Measurements from ENCODE around the gene TECPR2.

Gene TECPR2

DNA sequence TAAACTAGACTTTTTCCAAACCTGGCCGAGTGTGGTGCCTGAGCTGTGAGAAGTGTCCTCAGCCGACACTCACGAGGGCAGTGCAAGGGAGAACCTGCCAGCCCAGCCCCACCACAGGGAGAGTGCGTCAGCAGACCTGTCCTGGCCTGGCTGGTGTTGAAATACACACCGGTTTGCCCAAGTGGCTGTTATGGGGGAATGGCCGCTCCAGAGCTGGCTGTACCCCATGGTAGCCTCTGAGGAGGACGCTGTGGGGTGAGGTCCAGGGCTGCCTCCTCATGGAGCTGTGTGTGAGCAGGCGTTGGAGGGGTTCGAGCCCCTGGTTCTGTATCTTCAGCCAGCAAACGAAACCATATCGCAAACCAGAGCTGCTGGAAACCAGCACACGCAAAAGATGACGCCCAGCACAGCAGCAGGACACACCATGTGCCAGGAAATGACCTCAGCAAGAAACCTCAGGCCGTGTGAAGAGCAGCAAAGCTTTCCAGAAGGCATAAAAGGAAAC lies 137.5 kb downstream of the TECPR2 start:
- DNase-seq = no peak

- DNase-seq = no peak
Measured at GRCh38 chr14:102500713-102501112, 138.0 kb downstream of the TECPR2 start.

DNA sequence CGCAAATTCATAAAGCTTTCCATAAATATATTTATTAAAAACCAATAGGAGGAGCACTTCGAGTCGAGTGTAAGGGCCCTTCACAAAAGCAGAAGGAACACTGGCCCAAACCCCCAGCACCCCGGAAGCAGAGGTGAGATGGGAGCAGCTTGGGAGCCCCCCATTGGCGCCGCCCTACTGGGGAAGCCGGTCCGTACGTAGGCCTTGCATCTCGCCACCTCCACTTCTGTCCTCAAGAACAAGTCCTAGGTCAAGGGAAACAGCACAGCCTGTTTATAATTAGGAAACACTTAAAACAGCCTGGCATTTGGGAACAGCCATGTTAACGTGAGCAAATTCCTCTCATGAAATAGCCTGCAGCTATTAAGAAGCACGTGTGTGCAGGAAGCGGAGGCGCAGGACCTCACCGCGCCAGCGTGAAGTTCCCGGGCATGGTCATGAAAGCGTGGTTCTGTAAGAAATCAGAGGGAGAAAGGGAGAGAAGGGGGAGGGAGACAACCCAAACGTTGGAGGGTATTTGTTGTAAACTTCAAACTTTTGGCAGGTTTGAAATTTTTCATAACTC lies 139.1 kb downstream of the TECPR2 start:
- no peak for DNase-seq

DNA sequence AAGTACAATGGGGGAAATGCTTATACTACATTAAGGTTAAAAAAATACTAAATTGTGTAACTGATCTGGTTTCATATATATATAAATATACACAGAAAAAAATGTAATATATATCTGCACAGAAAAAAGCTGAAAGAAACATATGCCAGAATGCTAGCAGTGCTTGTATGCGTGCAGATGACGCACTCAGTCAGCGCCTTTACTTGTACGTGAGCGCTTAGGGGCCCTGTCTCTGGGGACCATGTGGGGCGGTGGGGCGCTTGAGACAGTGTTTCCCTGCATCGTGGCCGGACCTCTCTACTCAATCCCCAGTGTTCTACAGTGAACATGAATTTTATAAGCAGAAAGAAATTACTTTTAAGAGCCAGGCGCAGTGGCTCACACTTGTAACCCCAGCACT lies 139.8 kb downstream of the TECPR2 start:
- DNase-seq = no peak

DNA sequence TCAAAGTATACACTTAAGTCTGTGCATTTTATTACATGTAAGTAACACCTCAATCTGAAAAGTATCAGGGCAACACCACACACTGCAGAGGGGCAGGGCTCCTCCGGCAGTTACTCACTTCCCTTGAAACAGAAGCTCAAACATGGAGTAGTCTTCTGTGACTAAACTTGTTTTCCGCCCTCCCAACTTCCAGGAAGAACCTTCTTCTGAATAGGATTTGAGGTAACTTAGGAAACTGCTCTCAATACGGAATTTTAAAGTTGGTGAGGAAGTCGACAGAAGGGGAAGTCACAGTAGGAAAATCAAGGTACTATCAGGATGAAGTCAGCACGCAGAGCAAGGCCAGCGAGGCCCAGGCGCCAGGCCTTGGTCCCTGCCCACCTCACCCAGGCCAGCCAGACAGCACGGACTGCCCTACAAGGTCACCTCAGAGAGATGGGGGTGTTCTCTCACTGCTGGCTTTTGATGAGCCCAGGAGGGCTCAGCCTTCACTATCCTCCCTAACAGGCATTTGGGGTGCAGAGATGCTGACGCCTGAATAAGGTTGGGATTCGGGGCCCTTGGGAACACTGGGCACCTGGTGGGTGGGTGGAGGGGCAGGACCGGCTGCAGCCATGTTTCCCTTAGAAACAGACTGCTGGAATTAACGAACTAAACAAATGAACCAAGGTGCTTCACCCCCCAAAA lies 141.0 kb downstream of the TECPR2 start:
- no peak for DNase-seq

- DNase-seq = no peak
Measured at GRCh38 chr14:102504328-102504999, 141.7 kb downstream of the TECPR2 start.

GRCh38 chr14:102505000-102505619 lies 142.4 kb downstream of the TECPR2 start:
- DNase-seq = no peak

DNA sequence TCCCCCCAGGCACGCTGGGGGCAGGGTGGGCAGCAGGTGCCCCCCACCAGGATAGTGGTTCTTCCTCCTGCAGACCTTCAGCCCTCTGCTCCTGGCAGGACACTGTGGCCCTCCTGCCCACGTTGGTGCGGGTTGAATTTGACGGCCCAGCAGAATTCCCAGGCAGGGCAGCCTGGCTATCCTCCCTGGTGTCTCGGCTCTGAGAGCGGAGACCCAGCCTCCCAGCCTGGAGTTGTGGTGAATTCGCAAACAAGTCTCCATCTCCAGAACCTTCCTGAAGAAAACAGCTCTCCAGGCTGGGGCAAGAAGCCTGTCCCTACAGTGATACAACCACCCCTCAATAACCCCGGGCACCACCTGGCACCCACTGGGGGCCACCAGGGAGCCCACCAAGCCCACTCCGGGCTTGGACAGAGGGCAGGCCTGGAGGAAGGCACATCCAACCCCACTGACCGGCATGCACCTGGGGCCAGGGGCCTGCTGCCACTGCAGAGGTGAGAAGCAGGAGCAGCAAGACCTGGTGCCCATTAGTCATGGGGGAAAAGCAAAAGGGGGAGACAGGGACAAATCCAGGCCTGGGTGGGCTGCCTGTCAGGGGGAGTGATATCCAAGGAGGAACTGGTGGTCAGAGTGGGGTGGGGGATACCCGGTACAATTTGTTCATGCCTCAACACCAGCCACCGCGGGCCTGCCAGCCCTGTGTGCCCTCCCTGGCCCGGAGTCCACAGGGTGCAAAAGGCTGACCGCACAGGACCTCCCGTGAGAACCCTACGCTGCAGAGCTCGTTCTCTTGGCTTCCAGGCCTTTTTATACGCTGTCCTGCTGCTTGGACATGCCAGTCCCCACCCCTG lies 143.3 kb downstream of the TECPR2 start:
- DNase-seq = no peak

DNA sequence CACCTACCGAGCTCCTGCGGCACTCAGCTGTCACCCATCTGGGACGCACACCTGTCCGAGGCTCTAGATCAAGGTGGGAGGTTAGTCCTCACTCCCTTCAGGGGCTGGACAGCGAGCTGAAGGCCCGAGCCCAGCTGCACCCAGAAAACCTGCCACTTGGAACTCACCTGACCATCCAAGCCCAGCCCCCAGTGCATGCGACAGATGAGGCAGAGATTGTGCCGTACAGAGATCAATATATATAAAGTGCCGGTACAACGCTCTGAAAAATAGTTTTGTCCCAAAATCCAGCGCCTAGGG lies 143.8 kb downstream of the TECPR2 start:
- no peak for DNase-seq

- DNase-seq = no peak
Measured at GRCh38 chr14:102507081-102507856, 144.5 kb downstream of the TECPR2 start.

DNA sequence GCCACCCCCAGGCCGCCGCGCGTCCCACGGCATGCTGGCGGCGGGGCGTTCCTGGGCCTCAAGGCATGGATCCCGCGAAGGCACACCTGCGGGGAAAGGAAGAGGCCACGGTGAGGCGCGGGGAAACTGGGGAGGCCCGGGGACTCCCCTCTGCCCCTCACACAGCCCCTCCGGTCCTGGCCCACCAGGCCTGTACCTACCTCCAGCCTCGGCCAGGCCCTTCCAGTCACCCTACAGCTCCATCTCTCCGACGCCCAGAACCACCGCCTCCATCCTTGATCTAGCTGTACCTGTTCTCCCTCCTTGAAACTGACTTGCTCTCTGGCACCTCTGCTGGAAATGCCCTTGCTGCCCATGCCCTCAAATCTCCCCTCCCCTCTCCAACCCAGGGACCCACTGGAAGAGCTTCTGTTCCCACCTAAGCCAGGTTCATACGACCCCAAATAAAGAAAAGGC lies 145.1 kb downstream of the TECPR2 start:
- no peak for DNase-seq

GRCh38 chr14:102508410-102508773 lies 145.7 kb downstream of the TECPR2 start:
- no peak for DNase-seq

- no peak for DNase-seq
Measured at GRCh38 chr14:102508774-102509745, 146.3 kb downstream of the TECPR2 start.

GRCh38 chr14:102509746-102510615 lies 147.2 kb downstream of the TECPR2 start, which contains the start of gene ANKRD9:
TSS of gene ANKRD9 (minus strand) at chr14:102509776. CDS start at chr14:102507889, 1,887 bp downstream.
- DNase-seq = peak; percentile 71

DNA sequence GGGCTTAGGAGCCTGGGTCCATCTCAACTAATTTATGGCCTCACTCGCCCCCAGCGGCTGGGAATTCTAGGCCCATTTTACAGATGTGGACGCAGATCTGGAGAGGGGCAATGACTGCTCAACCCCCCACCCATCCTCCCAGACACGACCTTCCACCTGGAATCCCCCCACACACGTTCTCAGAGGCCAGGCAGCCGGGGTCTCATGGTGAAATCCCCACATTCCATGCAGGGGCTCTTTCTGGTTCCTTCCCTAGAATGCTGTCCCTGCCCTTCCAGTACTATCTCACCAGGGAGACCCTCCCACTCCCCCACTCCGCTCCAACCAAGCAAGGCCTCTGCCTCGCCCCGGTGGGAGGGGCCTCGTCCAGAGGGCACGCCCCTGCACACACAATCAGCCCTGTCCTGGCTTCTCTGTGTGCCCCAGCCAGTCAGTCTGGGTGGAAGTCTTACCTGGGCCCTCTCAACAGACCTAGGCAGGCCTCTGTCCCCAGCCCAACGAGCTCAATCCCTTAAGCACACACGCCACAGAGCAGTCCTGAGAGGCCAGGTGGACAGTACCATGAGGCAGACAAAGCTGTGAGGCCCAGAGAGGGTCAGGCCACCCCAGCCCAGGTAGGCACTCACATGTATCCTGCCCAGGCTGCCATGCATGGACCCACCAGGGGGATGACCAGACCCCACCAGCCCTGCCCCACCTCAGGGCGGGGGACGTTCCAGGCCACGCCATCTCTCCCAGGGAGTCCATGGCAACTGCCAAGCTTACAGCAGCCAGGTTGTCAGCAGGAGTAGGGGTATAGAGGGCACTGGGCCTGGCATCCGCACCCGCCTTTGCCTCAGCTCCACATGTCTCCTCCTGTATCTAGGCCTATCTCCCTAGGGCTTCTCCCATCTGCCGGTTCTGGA lies 148.1 kb downstream of the TECPR2 start:
- DNase-seq = no peak

GRCh38 chr14:102511538-102511937 lies 148.8 kb downstream of the TECPR2 start:
- no peak for DNase-seq

DNA sequence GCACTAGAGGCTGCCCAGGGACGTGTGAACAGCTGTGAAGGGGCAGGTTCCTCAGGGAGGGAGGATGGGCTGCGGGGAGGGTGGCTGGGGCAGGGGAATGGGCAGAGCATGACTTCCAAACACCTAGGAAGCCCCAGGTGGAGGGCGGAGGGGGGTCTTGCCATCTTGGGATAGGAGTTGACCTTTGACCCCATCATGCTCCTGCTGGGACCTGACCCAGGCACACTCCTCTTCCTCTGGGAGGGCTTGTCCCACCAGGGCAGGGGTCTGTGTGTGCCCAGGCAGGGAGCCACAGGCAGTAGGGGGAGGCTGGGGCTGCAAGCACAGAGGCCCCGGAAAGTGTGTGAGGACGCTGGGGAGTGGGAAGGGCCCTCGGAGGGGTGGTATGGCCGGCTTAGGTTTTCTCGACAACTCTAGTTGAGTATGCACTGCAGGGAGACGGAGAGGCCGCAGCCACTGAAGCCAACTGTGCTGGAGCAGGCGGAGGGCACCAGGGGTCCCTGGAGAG lies 150.1 kb downstream of the TECPR2 start:
- no peak for DNase-seq
